Activated naive CD4-positive, alpha-beta T cell (primary cell): Measurements from ENCODE around the gene ARHGAP45.
"Not testable (repeated sequence)": the region's sequence is repeated elsewhere in the genome, so short reads cannot be mapped to it uniquely, and the experiment has no call there.

ENCODE experiments used
- DNase-seq, 4 experiments: peaks; one replicate each; lab custom pipeline; 2025; lab: John Stamatoyannopoulos, UW

ARHGAP45 gene

GRCh38 chr19:1116726-1117581 lies 50.0 kb downstream of the ARHGAP45 start:
- DNase-seq = no peak

GRCh38 chr19:1117654-1118053 lies 50.7 kb downstream of the ARHGAP45 start:
- no peak for DNase-seq

GRCh38 chr19:1118999-1119398 lies 52.0 kb downstream of the ARHGAP45 start:
- no peak for DNase-seq

GRCh38 chr19:1119475-1120217 lies 52.7 kb downstream of the ARHGAP45 start:
- no peak for DNase-seq

- DNase-seq = no peak
These were observed 54.4 kb downstream of the ARHGAP45 start for GRCh38 chr19:1121395-1121794.

GRCh38 chr19:1122021-1122971 lies 55.3 kb downstream of the ARHGAP45 start:
- DNase-seq = no peak

- no peak for DNase-seq
These were observed 56.0 kb downstream of the ARHGAP45 start for GRCh38 chr19:1122972-1123363.

- no peak for DNase-seq
These were observed 56.4 kb downstream of the ARHGAP45 start for GRCh38 chr19:1123381-1123780.

- DNase-seq = no peak
These were observed 57.1 kb downstream of the ARHGAP45 start for GRCh38 chr19:1123885-1124677.

- DNase-seq = no peak
These were observed 58.9 kb downstream of the ARHGAP45 start for GRCh38 chr19:1125601-1126467.

- DNase-seq = no peak
These were observed 60.2 kb downstream of the ARHGAP45 start for GRCh38 chr19:1126984-1127760.

- DNase-seq = no peak
These were observed 61.1 kb downstream of the ARHGAP45 start for GRCh38 chr19:1128106-1128505.

- DNase-seq = not testable (repeated sequence)
These were observed 62.1 kb downstream of the ARHGAP45 start for GRCh38 chr19:1129084-1129483.

- DNase-seq = no peak
These were observed 62.6 kb downstream of the ARHGAP45 start for GRCh38 chr19:1129535-1129934.

GRCh38 chr19:1130771-1131717 lies 64.1 kb downstream of the ARHGAP45 start:
- DNase-seq = peak in 2 of 4 experiments; percentile 54 to 59

GRCh38 chr19:1131718-1132551 lies 65.0 kb downstream of the ARHGAP45 start:
- peak; percentile 56 to 88 (median 70) for DNase-seq
